Umbilical cord (tissue), 2 donors: ENCODE results near the gene DHX38. TPM values are rescaled to one million over a fixed set of nuclear protein-coding genes. Genes with fewer than 3 reads are reported as not detected.

ENCODE experiments used
- DNase-seq: peaks from one replicate; pipeline ENCODE4 v3.0.0-alpha.2; 2015; ENCODE audit warnings: low spot score
- total RNA-seq: library from RNA; depleted of rRNA; stranded (reverse); fragments of >200 nt; gene quantifications from one replicate; pipeline ENCODE4 v1.2.3, GENCODE V29; 2014; ENCODE audit warnings: low replicate concordance; ENCODE audit not compliant: insufficient read depth

The DHX38 gene
- total RNA-seq, 1 donor from 2014 or later = 63.6 TPM

DNA sequence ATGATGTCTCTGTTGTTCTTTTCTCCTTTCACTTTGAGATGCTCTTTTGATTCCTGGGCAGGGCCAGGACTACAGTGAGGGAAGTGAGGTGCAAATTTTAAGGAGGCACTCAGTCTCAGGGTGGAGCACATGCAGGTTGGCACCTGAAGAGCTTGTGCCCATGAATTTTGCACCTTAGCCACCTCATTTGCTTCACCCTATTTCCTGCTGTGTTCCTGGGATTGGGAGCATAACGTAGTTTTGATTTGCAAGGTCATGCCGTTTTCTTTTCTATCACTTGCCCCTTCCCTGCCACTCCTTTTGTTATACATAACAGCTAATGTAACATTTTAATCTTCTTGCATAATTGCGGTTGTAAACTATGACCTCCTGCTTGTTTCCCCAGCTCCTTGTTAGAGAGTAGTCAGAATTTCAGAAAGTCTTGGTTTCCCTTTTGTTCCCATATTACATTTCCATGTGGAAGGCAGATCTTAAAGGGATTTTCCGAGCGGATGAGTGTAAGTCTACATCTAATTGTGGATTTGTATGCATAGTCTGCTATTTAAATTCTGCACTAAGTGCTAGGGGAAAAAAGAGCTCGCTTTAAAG lies 68.6 kb downstream of the DHX38 start:
- no peak for DNase-seq

Other genes starting within 250 kb of the DHX38 start
- gene ATXN1L, start 247.9 kb upstream of the DHX38 start, total RNA-seq = 16.4 TPM
- 9.6 TPM for gene ZNF821, start 209.7 kb upstream of the DHX38 start, total RNA-seq
- gene IST1, start 198.3 kb upstream of the DHX38 start, total RNA-seq = 147 TPM
- 0.24 TPM for gene PKD1L3, start 93.4 kb upstream of the DHX38 start, total RNA-seq
- 1.7 TPM for gene DHODH, start 85.1 kb upstream of the DHX38 start, total RNA-seq
- gene HP, start 39.3 kb upstream of the DHX38 start, total RNA-seq = 6.5 TPM
- not detected for gene HPR, start 30.6 kb upstream of the DHX38 start, total RNA-seq
- gene TXNL4B, start 227 bp upstream of the DHX38 start, total RNA-seq = 5.8 TPM
- gene PMFBP1, start 78.3 kb downstream of the DHX38 start, total RNA-seq = 0.96 TPM